Mucosa of descending colon (tissue), 3 donors: ENCODE data around the gene ORM2. TPM values are rescaled to one million over a fixed set of nuclear protein-coding genes. Genes with fewer than 3 reads are reported as not detected.

Experiments used
- ATAC-seq: fragments of 200-7000 bp; cut with Tn5 transposase; one replicate; pipeline ENCODE4 v1.9.1; 2020; ENCODE audit warnings: mild to moderate bottlenecking, moderate library complexity
- DNase-seq, 3 donors: peaks; one replicate each; pipeline ENCODE4 v3.0.0-alpha.2; 2020
- H3K36me3 ChIP-seq: fragments of 200-600 bp; one replicate; pipeline ENCODE4 v1.8.0; 2021; ENCODE audit warnings: low read depth, mild to moderate bottlenecking
- H3K4me1 ChIP-seq: fragments of 200-600 bp; one replicate; pipeline ENCODE4 v1.8.0; 2021; ENCODE audit warnings: low read depth, mild to moderate bottlenecking
- H3K4me3 ChIP-seq: fragments of 200-600 bp; one replicate; pipeline ENCODE4 v1.8.0; 2021; ENCODE audit warnings: mild to moderate bottlenecking
- H3K9me3 ChIP-seq: fragments of 200-600 bp; one replicate; pipeline ENCODE4 v1.8.0; 2021; ENCODE audit warnings: mild to moderate bottlenecking
- intact Hi-C, 2 donors: fragments of 100-400 bp; cut with DNase I in 1 of 2; cut with micrococcal nuclease in 1 of 2; formaldehyde crosslinking; loops; one replicate each; pipeline versions ENCODE4 v1.11.0 to v1.11.1; 2022; cut with DNase I, micrococcal nuclease
- total RNA-seq, 3 donors: library from RNA; stranded (reverse); fragmentation: NEBNext Ultra II Directional in 2 of 3; extraction: Animal tissue kit (Norgen Biotek cat#: 25700) in 2 of 3; gene quantifications; one replicate each; pipeline versions ENCODE4 v1.2.1 to v1.2.4, GENCODE V29; 2021 to 2023
- TF ChIP-seq, protein P1 (sequence below): fragments of 200-600 bp; IDR thresholded peaks from one replicate; pipeline ENCODE4 v1.8.0; 2022; ENCODE audit warnings: antibody characterized with exemption, mild to moderate bottlenecking
- donor health status: DM: no; HTN: no; CAD: no; lungs with moderate emphysema.
- donor health status: DM: no; HTN: no; CAD: no.
- donor health status: DM: no; HTN: yes; CAD: no.

ORM2 gene
- total RNA-seq, 3 donors from 2014 or later, result 1.0 TPM; not detected in 2

DNA sequence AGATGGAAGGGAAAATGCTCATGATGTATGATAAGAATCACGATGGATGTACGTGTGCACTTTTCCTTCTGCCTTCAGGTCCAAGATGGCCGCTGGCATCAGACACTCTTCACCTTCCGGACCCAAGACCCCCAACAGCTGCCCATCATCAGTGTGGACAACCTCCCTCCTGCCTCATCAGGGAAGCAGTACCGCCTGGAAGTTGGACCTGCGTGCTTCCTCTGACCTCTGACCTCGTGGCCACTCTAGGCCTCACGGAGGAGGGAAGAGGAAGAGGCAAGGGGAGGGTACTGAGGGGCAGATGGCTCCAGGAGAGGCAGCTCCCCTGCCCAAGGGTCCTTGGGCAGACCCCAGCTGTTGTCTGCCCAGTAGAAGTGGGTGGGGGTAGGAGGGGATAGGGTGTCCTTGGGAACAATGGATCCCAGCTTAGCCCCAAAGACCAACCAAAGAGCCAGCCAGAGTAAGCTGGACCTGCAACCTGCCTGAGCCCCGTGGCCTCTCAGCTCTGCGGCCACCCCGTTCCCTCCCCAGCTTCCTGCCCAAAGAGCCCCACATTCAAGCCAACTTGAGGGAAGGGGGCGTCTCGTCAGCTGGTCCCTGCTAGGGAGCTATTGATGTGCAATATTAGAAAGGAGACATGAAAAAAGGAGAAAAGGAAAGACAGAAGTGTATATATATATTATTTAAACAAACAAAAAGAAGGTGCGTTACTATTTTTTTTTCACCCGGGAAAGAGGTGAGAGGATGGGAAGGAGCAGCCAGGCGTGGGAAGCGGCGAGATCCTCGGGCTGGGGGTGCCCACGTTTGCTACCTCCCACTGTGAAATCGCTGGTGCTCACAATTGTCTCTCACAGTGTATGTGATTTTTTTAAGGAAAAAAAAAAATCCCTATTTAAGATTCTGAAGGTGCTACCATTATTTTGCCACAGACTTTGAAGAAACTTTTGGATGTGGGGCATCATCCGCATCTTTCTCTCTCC is 18.9 kb upstream of the ORM2 start:
- peak in 1 of 3 donors; percentile 13 for DNase-seq
- ATAC-seq, result no peak

DNA sequence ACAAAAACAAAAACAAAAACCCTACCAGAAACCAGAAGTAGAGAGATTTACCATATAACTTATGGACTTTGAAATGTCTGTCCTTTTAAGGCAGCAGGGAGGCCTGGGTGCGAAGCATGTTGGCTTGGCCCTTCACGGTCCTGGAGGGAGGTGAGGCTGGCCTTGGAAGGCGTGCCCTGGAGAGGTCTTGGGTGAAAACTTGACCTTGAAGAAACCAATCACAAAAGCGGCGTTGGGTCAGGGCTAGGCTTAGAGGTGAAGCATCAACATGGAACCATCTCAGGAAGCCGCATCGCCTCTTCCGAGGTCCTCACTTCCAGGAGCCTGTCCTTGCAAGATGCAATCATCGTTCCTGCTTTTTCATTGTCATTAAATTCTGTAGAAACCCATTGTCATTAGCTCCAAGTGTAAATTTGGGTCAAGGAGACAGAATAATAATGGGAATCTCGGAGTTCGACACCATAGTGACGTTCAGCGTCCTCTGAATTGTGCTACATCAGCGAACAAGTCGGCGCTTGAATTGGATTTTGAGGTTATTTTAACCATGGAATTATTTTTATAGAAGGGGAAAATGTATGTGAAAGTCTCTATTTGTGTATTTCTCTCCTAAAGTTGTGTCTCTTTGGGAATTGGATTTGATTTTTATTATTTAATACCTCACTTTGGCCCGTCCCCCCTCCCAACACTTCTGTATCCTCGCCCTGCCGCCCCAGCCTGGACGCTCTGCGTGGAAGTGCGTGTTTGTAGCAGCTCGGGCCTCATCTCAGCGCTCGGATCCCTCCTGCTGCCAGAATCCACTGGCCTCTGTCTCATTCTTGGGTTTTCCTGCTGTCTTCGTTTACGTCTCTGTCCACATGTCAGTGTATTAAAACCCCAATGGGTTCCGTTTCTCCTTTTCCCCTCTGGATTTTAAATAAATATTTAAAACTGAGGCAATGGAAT is 17.8 kb upstream of the ORM2 start:
- intact Hi-C loops, result no loop called here
- ATAC-seq, result no peak

More for the DNA sequence above, 18.9 kb upstream of the ORM2 start:
- intact Hi-C loops, result no loop called here
- Histone ChIP-seq H3K9me3 (no peaks in the 10 kb centered on the region), H3K4me3 (no peak overlapping the region), H3K36me3 (no peaks in the 10 kb centered on the region), H3K4me1 (no peaks in the 10 kb centered on the region)
- TF ChIP-seq, protein P1, sequence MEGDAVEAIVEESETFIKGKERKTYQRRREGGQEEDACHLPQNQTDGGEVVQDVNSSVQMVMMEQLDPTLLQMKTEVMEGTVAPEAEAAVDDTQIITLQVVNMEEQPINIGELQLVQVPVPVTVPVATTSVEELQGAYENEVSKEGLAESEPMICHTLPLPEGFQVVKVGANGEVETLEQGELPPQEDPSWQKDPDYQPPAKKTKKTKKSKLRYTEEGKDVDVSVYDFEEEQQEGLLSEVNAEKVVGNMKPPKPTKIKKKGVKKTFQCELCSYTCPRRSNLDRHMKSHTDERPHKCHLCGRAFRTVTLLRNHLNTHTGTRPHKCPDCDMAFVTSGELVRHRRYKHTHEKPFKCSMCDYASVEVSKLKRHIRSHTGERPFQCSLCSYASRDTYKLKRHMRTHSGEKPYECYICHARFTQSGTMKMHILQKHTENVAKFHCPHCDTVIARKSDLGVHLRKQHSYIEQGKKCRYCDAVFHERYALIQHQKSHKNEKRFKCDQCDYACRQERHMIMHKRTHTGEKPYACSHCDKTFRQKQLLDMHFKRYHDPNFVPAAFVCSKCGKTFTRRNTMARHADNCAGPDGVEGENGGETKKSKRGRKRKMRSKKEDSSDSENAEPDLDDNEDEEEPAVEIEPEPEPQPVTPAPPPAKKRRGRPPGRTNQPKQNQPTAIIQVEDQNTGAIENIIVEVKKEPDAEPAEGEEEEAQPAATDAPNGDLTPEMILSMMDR, result no peak

DNA sequence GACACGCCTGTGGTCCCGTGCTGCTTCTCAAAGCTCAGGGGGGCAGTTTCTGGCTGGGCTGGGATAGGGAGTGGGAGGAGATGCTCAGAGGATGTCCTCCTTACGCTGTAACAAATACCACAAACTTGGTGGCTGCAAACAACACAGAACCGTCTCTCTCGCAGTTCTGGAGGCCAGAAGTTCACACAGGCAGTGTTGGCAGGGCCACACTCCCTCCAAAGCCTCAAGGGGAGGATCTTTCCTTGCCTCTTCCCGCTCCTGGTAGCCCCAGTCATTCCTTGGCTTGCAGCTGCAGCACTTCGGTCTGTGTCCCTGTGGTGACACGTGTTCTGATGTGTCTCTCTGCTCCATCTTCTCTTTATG is 17.2 kb upstream of the ORM2 start:
- no peaks in the 10 kb centered on the region for H3K36me3 ChIP-seq
- DNase-seq (peak in 1 of 3 donors; percentile 10), ATAC-seq (no peak)
- TF ChIP-seq, protein P1, result no peak
- H3K4me3 ChIP-seq, result no peak overlapping the region
- H3K9me3 ChIP-seq, result no peaks in the 10 kb centered on the region
- no peaks in the 10 kb centered on the region for H3K4me1 ChIP-seq
- intact Hi-C loops, result no loop called here

More for the DNA sequence above, 17.8 kb upstream of the ORM2 start:
- peak in 1 of 3 donors; percentile 19 for DNase-seq
- Histone ChIP-seq H3K4me3 (no peak overlapping the region), H3K4me1 (no peaks in the 10 kb centered on the region), H3K36me3 (no peaks in the 10 kb centered on the region), H3K9me3 (no peaks in the 10 kb centered on the region)
- TF ChIP-seq, protein P1, result no peak

DNA sequence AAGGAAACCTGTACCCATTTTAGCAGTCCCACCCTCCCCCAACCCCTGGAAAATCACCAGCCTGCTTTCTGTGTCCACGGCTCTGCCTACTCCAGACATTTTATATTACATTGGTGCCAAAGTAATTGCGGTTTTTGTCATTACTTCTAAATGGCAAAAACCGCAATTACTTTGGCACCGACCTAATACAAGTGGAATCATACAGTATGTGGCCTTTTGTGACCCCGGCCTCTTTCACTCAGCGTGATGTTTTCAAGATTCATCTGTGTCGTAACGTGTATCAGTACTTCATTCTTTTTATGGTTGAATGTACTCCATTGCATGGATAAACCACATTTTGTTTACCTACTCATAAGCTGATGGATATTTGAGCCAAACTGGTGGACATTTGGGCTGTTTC is 16.5 kb upstream of the ORM2 start:
- TF ChIP-seq, protein P1, result no peak
- H3K4me3 ChIP-seq, result no peak overlapping the region
- ATAC-seq (no peak), DNase-seq (peak in 1 of 3 donors; percentile 4)
- no peaks in the 10 kb centered on the region for H3K36me3 ChIP-seq
- H3K9me3 ChIP-seq, result no peaks in the 10 kb centered on the region
- no peaks in the 10 kb centered on the region for H3K4me1 ChIP-seq
- intact Hi-C loops, result no loop called here

DNA sequence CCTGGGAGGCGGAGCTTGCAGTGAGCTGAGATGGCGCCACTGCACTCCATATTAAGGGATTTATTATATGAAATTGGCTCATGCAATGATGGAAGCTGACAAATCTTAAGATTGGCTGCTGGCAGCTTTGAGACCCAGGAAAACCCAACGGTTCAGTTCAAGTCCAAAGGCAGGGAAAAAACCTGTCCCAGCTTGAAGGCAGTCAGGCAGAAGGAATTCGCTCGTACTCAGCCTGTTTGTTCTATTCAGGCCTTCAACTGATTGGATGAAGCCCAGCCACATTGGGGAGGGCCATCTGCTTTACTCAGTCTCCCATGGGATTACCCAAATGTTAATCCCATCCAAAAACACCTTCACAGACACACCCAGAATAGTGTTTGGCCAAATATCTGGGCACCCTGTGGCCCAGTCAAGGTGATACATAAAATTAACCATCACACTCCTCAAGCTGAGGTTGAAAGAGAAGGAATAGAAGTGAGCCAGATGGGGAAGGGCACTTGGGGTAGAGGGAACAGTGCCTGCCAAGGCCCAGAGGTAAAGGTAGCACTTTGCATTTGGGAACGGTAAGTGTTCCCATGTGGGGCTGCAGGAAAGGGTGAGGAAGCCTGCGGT is 15.3 kb upstream of the ORM2 start:
- no peak overlapping the region for H3K4me3 ChIP-seq
- ATAC-seq, result no peak
- H3K4me1 ChIP-seq, result no peaks in the 10 kb centered on the region
- no peaks in the 10 kb centered on the region for H3K9me3 ChIP-seq
- intact Hi-C loops, result no loop called here
- TF ChIP-seq, protein P1, result no peak
- DNase-seq, result no peak
- no peaks in the 10 kb centered on the region for H3K36me3 ChIP-seq
